NCI-H69 (cell line): Measurements from ENCODE around the gene ADRA2B.

Experiments used
- DNase-seq: peaks from one replicate; lab custom pipeline; 2025; lab: John Stamatoyannopoulos, UW

Gene ADRA2B

DNA sequence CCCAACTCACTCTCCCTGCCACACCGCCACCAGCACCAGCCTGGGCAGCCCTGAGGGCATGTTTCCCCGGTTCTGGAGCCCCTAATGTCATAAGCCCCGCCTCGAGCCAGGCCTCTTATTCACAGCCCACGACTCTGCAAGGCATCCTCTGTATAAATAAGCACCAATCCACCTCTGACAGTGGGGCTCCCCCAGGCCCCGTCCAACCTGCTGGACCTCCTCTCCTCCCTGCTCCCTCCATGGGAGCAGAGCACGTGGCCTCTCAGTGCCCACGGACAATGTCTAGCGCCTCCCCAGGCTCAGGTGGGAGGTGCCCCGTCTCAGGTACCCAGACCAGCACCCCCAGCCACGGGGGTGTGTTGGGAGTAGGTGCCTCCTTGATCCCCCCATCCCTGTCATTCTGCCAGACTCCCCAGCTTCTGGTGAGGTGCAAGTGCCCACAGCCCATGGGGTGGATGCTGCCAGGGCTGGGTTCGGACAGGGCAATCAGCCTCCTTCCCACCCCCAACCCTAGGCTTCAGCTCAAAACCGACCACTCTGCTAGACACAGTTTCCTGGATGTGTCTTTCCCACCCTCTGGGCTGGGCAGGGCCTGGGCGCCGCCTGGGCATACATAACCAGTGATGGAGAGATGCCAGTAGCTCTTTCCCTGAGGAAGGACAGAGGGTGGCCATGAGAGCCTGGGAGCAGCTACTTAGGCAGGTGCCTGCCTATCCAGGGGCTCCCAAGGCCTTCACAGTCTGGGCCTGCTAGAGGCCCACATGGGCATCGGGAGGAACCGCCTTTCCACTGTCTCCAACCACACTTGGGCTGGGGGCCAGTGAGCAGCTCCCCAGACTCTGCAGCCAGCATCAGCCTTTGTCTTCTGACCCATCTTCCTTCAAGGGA is 1.6 kb upstream of the ADRA2B start:
- peak; percentile 23 for DNase-seq

DNA sequence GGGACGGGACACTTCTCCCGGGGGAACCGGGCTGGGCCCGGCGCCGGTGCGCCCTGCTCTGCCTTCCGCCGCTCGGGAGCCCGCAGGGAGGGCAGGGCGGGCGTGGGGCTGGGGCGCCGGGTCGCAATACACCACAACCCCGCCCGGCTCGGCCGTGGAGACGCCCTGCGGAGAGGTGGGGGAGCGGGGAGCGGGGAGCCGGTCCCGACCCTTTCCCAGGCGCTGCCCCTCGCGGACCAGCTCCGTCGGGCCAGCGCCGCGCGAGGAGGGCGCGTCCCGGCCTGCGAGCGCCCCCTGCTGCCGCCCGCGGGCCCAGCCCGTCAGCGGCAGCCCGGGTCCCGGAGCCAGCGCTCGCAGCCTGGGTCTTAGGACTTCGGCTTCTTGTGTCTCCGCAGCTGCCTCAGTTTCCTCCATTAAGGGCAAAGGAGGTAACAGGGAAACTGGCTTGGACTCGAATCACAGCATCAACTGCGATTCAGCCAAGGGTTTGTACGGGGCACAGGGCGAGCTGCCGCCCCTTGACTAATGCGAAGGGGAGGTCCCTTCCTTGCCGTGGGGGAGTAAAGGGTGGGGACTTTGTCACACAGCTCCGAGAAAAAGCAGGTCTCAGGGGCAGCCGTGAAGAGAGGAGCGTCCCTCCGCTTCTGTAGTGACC is 635 bp upstream of the ADRA2B start:
- DNase-seq: peak; percentile 69

DNA sequence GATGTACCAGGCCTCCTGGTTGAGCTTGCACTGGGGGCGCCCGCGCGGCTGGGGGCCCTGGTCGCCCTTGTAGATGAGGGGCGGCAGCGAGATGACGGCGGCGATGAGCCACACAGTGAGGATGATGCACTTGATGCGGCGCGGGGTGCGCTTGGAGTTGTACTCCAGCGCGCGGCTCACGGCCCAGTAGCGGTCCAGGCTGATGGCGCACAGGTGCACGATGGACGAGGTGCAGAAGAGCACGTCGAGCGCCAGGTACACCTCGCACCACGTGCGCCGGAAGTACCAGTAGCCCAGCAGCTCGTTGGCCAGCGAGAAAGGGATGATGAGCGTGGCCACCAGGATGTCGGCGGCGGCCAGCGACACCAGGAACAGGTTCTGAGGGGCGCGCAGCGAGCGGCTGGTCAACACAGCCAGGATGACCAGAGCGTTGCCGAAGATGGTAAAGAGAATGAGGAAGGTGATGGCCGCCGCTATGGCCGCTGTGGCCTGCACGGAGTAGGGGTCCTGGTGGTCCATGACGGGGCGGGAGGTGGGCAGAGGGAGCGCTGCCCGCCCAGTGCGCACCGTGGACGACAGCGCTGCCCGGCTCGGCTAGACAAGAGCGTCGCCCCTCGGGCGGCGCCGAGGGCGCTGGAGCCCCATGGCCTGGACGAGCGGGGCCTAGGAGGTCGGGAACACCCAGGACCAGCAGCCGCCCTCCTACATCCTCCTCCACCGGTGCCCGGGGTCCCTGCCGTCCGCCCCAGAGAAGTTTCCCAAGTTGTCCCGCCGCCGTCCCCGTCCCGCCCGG is 544 bp downstream of the ADRA2B start:
- no peak for DNase-seq

DNA sequence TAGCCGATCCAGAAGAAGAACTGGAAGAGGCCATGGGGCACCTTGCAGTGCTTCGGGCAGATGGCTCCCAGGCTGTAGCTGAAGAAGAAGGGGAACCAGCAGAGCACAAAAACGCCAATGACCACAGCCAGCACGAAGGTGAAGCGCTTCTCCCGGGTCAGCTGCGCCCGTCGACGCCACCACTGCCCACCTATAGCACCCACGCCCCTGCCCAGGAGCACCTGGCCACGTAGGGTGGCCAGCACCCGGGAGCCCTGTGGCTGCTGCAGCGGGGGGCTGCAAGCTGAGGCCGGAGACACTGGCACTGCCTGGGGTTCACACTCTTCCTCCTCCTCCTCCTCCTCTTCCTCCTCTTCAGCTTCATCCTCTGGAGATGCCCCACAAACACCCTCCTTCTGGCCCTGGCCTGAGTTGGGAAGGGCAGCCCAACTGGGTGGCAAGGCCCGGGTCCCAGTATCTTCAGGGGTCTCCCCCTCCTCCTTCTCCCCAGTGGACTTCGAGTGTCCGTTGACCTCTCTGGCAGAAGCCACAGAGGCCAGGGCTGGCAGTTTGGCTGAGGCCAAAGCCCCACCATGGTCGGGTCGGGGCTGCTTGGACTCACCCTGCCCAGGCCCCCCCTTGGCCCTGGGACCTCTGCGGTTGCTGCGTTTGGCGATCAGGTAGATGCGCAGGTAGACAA is 1.3 kb downstream of the ADRA2B start:
- no peak for DNase-seq

DNA sequence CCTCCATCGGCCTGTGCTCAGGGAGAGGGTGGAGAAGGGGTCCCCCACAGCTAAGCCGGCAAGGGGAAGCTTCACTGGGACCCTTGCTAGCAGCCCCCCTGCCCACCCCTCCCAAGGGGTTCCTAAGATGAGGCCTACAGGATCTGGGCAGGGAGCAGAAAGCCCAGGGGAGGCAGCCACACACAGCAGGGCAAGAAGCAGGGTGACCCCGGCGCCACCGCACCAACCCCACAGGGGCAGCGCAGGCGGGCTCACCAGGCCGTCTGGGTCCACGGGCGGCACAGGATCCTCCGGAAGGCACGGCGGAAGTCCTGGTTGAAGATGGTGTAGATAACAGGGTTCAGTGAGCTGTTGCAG is 1.8 kb downstream of the ADRA2B start:
- DNase-seq: no peak

DNA sequence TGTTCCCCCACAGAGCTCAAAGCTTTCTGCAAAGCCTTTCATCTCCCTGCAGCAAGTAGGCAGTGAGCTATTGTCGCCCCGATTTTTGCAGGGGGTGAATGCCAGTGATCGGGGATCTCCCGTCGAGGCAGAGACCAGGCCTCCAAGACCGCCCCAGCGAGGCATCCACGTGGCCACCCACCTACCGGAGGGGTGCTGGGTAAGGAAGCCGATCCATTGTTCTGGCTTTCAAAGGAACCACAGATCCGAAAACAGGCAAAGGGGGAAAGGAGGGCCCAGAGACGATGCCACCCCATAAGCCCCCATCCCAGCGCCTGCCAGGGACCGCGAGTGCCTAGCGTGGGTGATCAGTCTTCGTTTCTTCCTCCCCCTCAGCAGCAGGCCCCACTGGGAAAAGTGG is 2.4 kb downstream of the ADRA2B start:
- DNase-seq: no peak

DNA sequence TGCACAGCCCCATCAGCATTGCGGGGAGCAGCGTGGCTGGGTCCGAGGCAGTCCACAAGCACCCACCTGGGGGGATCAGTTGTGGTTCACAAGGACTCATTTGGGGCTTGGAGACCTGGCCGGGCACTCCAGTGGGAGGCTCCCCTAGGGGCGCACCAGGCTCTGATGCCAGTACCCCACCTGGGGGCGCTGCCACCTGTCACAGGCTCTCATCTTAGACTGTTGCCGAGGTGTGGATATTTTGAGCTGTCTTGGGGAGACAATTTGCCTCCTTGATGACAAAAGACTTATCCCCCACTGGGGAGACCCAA is 3.0 kb downstream of the ADRA2B start:
- peak; percentile 4 for DNase-seq

DNA sequence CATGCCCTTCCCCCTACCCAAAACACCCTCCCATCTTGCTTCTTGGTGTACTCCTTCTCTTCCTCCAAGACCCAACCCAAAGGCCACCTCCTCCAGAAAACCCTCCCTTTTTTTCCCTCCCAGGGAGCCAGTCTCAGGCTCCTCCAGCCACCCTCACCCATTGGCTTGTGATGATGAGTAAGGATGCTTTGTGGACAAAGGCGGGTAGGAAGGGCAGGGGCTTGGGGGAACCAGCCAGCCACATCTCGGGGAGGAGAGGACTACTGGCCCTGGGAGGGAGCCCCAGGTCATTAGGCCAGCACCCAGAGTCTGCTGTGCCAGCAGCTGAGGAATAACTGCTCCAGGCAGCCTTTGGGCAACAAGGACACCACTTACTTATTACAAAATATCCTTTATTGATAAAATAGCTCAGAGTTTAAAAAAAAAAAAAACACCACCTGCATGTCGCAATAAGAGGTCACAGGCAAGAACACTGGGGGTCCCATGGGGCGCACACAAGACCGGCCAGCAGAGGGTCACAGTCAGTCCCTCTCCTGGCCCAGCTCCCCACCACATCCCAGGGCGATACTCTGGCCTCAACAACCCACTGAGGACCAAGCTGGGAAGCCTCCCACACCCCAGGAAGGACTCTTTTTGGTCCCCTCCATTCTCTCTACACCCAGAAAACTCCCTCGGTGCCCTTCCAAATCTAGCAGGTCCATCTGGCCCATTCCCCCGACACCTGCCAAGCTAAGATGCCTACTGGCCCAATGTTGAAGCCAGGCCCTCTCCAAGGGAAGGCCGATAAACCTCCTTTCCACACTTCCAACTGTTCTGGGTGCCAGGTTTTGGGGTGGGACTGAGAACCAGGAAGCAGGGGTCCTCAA is 3.6 kb downstream of the ADRA2B start:
- DNase-seq: no peak

DNA sequence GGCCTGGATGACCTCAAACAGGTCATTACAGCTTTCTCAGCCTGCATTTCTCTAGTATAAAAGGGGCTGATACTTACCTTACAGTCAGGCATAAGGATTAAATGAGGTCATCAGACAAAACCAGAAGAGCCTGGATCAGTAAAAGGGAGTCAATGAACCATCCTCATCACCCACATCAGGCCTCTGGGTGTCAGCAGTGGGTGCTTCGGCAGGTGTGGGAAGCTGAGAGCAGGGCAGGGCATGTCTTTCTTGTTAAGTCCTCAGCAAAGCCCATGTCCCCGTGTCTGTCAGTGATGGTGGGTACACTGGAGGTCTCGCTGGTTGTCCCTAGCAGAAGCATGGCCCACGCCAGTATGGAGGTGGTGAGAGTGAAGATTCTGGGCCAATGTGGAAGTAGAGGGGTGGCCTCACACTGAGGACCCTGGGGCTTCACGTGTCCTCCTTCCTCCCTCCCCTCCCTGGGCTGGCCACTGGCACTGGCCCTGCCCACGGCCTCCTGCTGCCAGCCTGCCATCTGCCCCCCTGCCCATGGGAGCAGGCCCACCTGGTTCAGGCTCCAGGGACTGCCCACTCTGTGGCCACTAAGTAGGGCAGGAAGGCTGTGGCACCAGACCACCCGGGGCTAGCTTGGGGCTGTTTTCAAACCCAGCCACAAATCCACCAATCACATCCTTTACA is 4.4 kb downstream of the ADRA2B start:
- DNase-seq: peak; percentile 8

DNA sequence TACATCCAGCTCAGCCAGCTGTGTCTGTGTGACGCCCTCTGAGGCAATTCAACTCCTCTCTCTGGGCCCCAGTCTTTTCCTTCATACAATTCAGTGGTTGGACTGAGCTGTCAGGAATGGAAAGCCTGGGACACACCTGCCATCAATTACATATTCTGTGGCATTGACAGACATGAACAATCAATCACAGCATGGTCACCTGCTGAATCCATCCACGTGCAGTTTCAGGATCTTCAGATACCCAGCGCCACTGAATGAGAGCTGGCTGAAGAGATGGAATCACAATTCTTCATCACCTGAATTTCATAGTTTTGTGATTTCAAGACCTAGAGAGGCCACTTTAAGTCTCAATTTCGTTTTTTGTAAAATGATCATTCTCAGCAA is 5.1 kb downstream of the ADRA2B start:
- no peak for DNase-seq

DNA sequence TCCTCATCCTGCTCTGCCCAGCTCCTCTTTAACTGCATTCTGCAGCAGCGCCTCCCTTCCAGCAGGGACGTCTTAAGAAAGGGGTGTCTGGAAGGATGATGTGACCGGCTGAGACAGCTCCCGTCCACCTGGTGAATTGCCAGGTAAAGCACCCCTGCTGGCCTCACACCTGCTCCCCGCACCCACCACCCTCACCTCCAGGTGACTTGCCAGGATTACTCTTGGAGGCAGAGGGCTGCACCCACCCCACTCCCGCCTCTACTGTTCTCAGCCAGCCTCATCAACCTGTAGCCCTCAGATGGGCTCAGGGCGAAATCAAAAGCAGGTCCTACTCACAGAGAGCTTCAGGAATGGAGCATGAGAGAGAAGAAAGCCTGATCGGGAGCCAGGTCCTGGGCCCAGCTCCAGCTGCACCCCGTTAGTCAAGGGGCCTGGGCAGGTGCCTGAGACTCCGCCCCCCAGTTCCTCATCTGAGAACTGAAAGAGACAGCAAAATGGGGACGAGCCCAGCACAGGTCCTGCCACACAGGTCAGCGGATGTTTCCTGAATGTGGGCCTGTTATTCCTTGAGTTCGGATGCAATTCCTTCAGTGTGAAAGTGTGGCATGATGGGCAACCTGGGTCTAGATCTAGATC is 5.6 kb downstream of the ADRA2B start:
- DNase-seq: peak; percentile 5

DNA sequence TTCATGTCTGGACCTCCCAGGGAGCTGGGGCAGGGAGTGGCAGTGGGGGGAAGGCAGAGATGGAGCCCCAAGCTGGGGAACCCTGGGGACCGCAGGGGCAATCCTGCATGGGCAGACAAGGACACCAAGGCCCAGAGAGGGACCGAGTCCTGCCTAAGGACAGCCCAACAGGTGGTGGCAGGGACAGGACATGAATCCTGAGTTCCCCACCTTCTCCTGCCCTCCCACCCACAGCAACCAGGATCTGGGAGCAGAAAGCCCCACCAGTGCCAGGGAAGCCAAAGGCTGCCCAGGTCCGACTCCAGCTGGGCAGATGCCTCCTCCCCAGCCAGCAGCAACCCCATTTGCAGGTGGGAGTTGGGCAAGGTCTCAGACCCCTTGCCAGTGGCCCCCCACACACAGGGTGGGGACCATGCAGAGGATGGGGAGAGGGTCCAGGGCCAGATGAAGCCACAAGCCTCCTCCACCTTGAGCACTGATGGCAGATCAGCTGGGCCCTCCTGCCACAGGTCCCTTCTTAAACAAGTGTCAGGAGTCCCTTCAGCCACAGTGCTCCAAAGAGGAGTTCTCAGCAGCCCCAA is 6.3 kb downstream of the ADRA2B start:
- no peak for DNase-seq

DNA sequence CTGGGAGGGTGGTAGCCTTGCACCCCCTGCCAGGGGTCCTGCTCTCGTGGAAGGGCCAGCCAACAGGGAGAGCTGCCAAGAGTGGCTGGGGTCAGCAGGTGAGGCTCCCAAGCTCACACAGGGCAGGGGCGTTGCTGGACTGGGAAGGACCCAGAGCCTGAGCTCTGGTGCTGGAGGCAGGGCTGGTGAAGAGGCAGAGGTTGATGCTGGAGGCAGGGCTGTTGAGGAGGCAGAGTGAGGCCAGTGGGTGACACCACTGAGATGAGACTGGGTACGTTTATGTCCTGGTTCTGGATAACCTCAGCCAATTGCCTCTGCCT is 7.0 kb downstream of the ADRA2B start:
- no peak for DNase-seq

DNA sequence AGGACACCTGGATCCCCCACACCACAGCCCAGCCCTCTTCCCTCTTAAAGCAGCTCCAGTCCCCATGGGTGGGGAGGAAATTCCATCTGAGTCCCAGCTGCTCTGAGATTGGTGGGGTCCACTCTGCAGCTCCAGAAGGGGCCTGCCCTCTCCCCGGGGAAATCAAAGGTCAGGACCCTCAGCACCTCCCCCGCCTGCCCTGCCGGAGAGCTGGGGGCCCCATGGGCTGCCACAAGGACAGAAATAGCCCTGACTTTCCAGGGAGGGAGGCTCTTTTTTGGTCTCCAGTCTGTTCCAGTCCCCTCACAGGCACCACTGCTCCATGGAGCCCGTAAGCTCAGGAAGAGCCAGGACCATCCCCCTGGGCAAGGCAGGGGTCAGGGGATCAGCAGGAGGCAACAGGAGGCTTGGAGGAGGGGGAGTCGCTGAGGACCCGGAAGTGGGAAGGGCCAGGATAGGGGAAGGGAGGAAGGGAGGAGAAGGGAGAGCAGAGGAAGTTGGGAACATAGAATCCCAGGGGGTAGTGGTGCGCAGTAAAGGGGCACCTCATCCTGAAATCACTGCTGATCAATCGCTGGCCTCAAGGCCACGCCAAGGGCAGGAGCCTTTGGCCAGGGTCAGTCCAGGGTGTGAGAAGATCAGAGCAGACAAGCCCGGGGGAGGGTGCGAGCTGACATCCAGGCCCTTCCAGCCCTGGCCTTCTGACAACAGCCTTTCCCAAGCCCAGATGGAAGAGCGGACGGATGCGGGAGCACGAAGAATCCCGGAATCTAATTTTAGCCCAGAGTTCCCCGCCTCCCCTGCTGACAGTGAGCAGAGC is 7.6 kb downstream of the ADRA2B start:
- DNase-seq: peak; percentile 56

DNA sequence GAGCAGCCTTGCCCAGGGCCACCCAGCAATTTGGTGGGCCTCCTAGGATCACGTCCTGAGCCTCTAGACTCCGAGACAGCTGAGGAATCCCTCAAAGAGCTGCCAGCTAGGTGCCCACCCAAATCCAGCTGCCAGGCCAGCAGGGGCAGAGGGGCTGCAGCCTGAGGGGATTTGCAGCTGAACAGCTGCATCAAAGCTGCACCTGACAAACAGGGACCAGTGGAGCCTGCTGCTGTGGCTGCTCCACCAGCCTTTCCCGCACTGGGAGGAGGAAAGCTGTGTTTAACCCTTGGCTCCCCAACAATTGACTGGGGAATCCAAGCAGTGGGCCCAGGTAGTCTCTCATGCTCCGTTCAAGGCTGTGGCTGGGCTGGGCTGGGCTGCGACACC is 8.2 kb downstream of the ADRA2B start:
- peak; percentile 15 for DNase-seq

DNA sequence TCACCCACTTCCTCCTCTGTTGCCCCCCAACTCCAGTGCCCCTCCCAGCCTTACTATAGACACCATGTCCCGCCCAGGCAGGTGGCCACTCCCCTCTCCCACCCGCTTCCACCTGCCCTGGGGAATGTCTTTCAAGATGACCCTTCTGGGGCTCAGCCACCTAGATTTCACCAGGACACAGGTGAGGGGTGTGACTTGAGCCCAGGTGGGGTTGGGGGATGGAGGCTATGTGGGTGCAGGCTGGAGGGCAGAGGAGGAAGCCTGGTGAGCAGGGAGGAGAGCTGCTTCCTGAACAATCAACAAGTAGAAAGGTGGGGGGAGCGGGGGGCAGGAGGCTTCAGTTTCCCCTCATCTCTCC is 8.7 kb downstream of the ADRA2B start:
- DNase-seq: no peak

DNA sequence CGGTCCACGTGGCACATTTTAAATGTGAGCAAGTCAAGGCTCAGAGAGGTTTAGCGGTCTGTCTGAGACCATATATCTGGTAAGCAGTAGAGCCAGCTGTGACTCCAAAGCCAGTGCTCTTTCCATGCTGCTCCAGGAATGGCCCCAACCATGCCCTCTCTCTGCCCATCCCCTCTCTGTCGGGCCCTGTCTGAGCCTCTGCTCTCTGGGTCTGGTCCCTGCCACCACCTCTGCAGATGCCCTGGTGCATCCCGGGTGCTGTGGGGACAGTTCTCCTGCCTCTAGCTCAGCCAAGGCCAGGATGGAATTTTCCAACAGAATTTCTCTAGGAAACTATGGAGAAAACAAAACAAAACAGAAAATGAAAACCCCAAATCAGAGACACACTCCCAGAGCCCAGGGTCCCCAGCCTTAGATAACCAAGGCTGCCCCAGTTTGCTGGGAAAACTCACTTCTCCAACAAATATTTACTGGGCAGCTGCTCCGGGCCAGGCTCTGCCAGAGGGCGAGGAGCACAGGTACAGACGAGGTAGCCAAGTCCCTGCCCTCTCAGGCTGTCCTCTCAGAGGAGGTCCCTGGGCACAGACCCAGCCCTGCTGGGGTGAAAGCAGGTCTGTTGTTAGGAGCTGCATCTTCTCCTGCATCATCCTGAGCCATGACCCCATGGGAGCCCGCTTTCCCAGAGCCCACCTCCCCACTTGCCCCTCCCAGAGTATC is 9.2 kb downstream of the ADRA2B start:
- no peak for DNase-seq

DNA sequence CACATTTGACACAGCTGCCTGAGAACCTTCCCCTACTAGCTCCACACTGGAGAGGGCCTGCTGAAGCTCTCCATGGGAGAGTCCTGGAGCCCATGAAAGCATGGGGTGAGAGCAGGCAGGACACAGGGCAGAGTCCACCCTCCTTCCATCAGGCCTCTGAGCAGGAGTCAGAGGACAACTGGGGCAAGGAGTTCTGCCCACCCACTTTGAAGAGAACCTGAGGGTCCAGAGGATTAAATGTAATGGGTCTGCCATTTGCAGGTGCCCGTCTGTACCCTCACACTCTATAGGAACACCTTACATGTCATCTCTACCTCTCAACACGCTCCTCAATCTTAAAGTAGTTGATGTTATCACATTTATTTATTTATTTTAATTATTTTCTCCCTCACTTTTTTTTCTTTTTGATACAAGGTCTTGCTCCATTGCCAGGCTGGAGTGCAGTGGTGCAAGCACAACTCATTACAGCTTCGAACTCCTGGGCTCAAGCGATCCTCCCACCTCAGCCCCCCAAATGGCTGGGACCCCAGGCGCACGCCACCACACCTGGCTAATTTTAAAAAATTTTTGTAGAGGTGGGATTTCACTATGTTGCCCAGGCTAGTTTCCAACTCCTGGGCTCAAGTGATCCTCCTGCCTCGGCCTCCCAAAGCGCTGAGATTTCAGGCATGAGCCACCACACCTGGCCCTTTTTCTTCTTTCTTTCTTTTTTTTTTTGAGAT is 10.2 kb downstream of the ADRA2B start:
- DNase-seq: no peak
